GM18870 (cell line): ENCODE data around the gene HMGCR.

Source experiments
- ATAC-seq: cut with Tn5 transposase; IDR thresholded peaks from one replicate; pipeline ENCODE4 v1.9.1; 2021; ENCODE audit warnings: moderate library complexity; ENCODE audit not compliant: unreplicated experiment

HMGCR gene

GRCh38 chr5:75340714-75341478 lies 3.9 kb downstream of the HMGCR start:
- no peak for ATAC-seq

GRCh38 chr5:75341934-75342333 lies 4.9 kb downstream of the HMGCR start:
- no peak for ATAC-seq

- ATAC-seq, result no peak
Observed at GRCh38 chr5:75342836-75343235, 5.8 kb downstream of the HMGCR start.

GRCh38 chr5:75348241-75348640 lies 11.2 kb downstream of the HMGCR start:
- ATAC-seq, result no peak

- ATAC-seq, result no peak
Observed at GRCh38 chr5:75349663-75350062, 12.6 kb downstream of the HMGCR start.

- no peak for ATAC-seq
Observed at GRCh38 chr5:75351139-75351926, 14.3 kb downstream of the HMGCR start.

GRCh38 chr5:75355236-75355635 lies 18.2 kb downstream of the HMGCR start:
- no peak for ATAC-seq

GRCh38 chr5:75356719-75357118 lies 19.7 kb downstream of the HMGCR start:
- ATAC-seq, result no peak

DNA sequence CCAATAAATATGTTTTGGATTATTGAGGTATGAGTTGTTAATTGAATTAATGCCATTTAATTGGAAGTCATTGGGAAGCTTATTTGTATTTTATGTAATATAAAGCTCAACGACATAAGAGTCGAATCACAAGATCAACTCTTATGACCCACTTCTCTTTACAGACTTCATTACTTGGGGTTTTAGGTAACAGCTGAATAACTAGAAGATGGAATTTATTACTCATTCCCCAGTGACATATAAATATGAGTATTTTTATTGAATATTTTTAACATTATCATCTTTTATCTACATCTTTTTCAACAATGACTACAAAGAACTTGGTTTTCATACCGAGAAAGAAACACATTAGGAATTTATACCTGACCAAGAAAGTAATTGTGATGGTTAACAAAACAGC lies 21.1 kb downstream of the HMGCR start:
- ATAC-seq, result no peak

GRCh38 chr5:75361310-75361709 lies 24.3 kb downstream of the HMGCR start:
- no peak for ATAC-seq

GRCh38 chr5:75362474-75362975 lies 25.5 kb downstream of the HMGCR start:
- no peak for ATAC-seq

GRCh38 chr5:75363111-75363510 lies 26.1 kb downstream of the HMGCR start:
- no peak for ATAC-seq

GRCh38 chr5:75363726-75364495 lies 26.9 kb downstream of the HMGCR start:
- no peak for ATAC-seq

- no peak for ATAC-seq
Observed at GRCh38 chr5:75364571-75365280, 27.7 kb downstream of the HMGCR start.

DNA sequence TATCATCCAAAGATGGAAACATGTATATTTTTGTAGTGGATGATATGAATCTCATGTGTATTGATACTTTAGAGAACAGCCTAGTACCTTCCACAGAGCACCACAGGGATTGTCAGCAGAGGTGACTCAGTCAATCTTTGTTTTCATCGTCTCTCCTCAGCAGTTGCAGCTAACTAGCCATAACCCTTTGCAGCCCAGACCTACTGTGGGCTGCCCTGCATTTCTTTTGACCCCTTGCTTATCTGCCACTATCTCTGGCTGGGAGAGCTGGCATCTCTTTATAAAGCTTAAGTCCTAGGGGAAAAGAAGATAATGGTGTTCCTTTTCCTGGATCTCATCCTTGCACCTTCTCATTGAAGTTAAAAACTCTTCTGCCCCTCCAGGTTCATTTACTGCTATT lies 28.7 kb downstream of the HMGCR start:
- no peak for ATAC-seq

- ATAC-seq, result peak; percentile 79
Observed at GRCh38 chr5:75366787-75367186, 29.8 kb downstream of the HMGCR start.

- no peak for ATAC-seq
Observed at GRCh38 chr5:75367401-75367800, 30.4 kb downstream of the HMGCR start.

DNA sequence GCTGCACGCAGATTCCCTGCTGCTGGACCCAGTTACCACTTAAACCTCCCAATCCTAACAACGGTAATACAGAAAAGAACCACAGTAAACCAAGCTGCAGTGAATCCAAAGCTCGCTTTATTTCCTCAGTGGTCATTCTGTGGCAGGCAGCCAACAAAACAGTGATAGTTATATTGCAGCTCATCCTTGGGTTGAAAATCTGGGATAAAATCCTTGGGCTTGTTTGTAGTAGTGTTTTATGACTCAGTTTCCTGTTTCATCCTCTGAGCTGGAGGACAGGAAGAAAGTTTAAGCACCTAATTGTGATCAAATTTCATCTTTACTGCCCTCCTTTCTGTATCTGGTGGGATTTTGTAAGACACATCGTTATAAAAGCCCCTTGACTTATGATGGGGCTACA lies 31.4 kb downstream of the HMGCR start:
- ATAC-seq, result no peak

- no peak for ATAC-seq
Observed at GRCh38 chr5:75373862-75374261, 36.8 kb downstream of the HMGCR start.

DNA sequence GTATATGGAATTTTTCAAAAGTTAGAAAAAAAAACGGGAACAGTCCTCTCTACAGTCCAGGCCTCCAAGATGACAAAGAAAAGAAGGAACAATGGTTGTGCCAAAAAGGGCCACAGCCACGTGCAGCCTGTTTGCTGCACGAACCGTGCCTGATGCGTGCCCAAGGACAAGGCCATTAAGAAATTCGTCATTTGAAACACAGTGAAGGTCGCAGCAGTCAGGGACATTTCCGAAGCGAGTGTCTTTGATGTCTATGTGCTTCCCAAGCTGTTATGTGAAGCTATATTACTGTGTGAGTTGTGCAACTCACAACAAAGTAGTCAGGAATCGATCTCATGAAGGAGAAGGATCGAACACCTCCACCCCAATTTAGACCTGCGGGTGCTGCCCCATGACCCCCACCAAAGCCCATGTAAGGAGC lies 37.4 kb downstream of the HMGCR start:
- no peak for ATAC-seq

DNA sequence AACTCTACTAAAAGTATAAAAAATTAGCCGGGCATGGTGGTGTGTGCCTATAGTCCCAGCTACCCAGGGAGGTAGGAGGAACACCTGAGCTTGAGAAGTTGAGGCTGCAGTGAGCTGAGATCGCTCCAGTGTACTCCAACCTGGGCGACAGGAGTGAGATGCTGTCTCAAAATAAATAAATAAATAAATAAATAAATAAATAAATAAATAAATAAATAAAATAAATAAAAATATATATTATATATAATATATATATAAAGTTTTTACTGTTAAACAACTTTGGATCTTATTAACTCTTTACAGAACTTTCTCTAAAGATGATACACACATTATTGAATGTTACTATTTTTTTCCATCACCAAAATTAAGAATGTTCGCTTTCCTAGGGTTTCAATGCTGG lies 38.4 kb downstream of the HMGCR start:
- ATAC-seq, result no peak
